ENCODE measurements around the gene EME1.

The EME1 gene

DNA sequence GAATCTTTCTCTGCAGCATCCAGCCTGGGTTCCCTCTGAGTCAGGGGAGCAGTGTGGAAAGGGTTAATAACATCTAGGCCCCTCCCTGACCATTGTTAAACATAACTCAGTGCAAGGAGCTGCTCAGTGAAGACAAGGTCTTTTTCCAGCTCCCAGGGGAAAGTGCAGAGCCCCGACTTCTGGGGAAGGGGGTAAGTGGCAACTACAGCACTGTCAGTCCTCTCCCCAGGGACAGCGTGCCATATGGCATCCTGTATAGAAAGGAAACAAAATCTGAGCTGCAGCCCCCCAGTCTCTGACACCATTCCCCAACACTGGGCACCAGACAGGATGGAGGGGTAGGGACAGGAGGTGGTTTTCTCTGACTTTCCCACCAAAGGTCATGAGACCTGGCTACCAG lies 7.9 kb upstream of the EME1 start:
- H3K4me1 ChIP-seq (ENCODE audit: control insufficient read depth, insufficient read depth, low read length), result peaks cover 33% of the 10 kb centered on the region
- no peak overlapping the region for H3K4me3 ChIP-seq (ENCODE audit: low read depth, low read length)
- H3K27ac ChIP-seq (ENCODE audit: low read depth, low read length), result peak overlapping the region; percentile 60
- no peaks in the 10 kb centered on the region for H3K9me3 ChIP-seq (ENCODE audit: control insufficient read depth, insufficient read depth, low read length)
- no peaks in the 10 kb centered on the region for H3K27me3 ChIP-seq (ENCODE audit: control insufficient read depth, insufficient read depth, low read length)
- H3K9ac ChIP-seq (ENCODE audit: low read depth, low read length), result peak overlapping the region; percentile 21; the same call in 1 of the 2 replicates
- H3K36me3 ChIP-seq (ENCODE audit: control insufficient read depth, insufficient read depth, low read length), result peaks cover 55% of the 10 kb centered on the region

DNA sequence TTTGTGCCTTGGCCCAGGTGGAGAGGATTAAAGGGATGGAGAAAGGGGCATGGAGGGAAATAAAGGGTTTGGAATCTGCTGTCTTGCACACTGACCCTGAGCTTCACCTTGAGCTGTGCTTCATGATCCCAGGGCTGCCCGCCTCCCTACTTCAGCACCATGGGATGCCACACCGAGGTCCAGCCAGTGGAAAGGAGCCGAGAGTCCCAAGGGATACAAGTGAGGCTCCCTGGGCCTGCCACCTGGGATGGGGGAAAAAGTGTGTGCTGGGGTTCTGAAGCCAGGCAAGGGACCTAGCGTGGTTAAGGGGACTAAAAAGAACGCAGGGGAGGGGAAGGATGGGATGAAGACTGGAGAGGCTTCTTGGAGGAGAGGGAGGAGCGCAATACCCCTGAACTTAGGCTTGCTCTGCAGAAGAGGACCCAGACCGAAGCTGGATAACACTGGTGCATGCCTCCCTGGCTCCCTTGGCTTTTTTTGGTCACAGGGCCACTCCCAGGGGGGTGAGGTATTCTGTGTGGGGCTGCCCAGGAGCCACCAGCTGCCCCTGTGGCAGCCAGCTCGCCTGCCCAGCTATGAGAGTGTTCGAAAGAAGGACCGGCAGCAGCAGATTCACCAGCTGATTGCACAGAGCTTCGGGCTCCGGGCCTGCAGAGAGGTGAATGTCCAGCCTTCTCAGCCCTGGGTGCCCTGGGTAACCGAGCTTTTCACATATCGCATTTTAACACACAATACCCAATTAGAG lies 7.2 kb upstream of the EME1 start:
- H3K27me3 ChIP-seq (ENCODE audit: control insufficient read depth, insufficient read depth, low read length), result no peaks in the 10 kb centered on the region
- H3K4me1 ChIP-seq (ENCODE audit: control insufficient read depth, insufficient read depth, low read length), result peaks cover 33% of the 10 kb centered on the region
- no peak overlapping the region for H3K4me3 ChIP-seq (ENCODE audit: low read depth, low read length)
- no peak overlapping the region for H3K9ac ChIP-seq (ENCODE audit: low read depth, low read length)
- H3K27ac ChIP-seq (ENCODE audit: low read depth, low read length), result peak overlapping the region; percentile 60
- H3K9me3 ChIP-seq (ENCODE audit: control insufficient read depth, insufficient read depth, low read length), result no peaks in the 10 kb centered on the region
- H3K36me3 ChIP-seq (ENCODE audit: control insufficient read depth, insufficient read depth, low read length), result peaks cover 56% of the 10 kb centered on the region

DNA sequence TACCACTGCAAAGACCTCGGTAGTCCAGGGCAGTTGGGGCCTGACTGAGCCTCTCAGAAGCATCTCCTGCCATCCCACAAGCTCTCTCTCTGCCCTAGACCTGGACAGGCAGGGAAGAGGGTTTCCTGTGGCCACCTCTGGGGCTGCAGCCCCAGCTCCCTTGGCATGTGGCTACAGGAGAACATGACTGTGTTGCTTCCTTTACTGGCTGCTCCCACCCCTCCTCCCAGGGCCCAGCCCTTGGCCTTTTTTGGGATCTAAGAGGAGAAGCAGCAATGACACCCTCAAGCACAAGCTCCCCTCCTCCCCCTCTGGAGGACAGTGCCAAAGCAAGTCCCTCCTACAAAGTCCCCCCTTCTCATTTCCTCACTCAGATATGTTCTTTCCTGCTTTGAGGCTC lies 5.6 kb upstream of the EME1 start:
- H3K9me3 ChIP-seq (ENCODE audit: control insufficient read depth, insufficient read depth, low read length), result no peaks in the 10 kb centered on the region
- H3K27ac ChIP-seq (ENCODE audit: low read depth, low read length), result no peak overlapping the region
- H3K4me1 ChIP-seq (ENCODE audit: control insufficient read depth, insufficient read depth, low read length), result peaks cover 34% of the 10 kb centered on the region
- peaks cover 56% of the 10 kb centered on the region for H3K36me3 ChIP-seq (ENCODE audit: control insufficient read depth, insufficient read depth, low read length)
- no peaks in the 10 kb centered on the region for H3K27me3 ChIP-seq (ENCODE audit: control insufficient read depth, insufficient read depth, low read length)
- H3K9ac ChIP-seq (ENCODE audit: low read depth, low read length), result no peak overlapping the region
- no peak overlapping the region for H3K4me3 ChIP-seq (ENCODE audit: low read depth, low read length)

DNA sequence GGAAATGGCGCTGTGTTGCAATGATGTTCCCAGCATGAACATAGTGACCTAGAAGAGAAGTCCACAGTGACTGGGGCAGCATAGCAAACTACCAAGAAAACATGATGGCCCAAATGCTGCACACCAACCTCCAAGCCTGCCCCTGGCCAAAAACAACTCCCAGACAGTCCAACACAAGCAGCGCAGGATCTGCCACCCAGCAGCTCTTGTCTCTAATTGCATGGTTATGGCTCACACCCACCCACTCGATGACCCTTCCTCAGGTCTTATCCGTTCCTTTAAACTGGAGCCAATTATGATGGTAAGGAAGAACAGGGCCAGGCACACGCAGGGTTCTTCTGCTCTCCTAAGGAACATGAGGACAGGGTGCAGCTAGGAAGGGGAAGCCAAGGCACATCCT lies 3.0 kb upstream of the EME1 start:
- H3K4me1 ChIP-seq (ENCODE audit: control insufficient read depth, insufficient read depth, low read length), result peaks cover 13% of the 10 kb centered on the region
- no peaks in the 10 kb centered on the region for H3K9me3 ChIP-seq (ENCODE audit: control insufficient read depth, insufficient read depth, low read length)
- no peak overlapping the region for H3K4me3 ChIP-seq (ENCODE audit: low read depth, low read length)
- H3K27ac ChIP-seq (ENCODE audit: low read depth, low read length), result no peak overlapping the region
- H3K27me3 ChIP-seq (ENCODE audit: control insufficient read depth, insufficient read depth, low read length), result no peaks in the 10 kb centered on the region
- peaks cover 57% of the 10 kb centered on the region for H3K36me3 ChIP-seq (ENCODE audit: control insufficient read depth, insufficient read depth, low read length)
- H3K9ac ChIP-seq (ENCODE audit: low read depth, low read length), result no peak overlapping the region

DNA sequence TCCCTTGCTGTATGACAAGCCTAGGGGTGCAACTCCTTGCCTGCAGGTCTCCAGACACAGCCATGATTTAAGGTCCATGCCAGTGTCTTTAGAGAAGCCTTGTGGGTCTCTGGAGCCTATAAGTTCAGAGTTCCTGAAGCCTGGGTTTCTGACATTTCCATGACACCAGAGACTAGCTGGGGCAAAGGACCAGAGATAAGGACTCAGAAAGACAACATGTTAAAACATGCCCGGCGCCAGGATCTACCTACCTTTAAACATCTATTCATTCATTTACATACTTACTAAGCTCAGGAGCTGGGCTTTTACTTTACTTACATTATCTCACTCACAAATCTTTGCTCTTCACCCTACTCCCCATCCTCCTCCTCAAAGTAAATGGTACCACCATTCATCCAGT lies 1.5 kb upstream of the EME1 start:
- Histone ChIP-seq H3K36me3 (ENCODE audit: control insufficient read depth, insufficient read depth, low read length) (peaks cover 61% of the 10 kb centered on the region), H3K4me1 (ENCODE audit: control insufficient read depth, insufficient read depth, low read length) (peaks cover 5% of the 10 kb centered on the region), H3K27me3 (ENCODE audit: control insufficient read depth, insufficient read depth, low read length) (no peaks in the 10 kb centered on the region), H3K9ac (ENCODE audit: low read depth, low read length) (no peak overlapping the region), H3K27ac (ENCODE audit: low read depth, low read length) (no peak overlapping the region), H3K9me3 (ENCODE audit: control insufficient read depth, insufficient read depth, low read length) (no peaks in the 10 kb centered on the region), H3K4me3 (ENCODE audit: low read depth, low read length) (peak overlapping the region; percentile 89; the same call in 1 of the 2 replicates)

DNA sequence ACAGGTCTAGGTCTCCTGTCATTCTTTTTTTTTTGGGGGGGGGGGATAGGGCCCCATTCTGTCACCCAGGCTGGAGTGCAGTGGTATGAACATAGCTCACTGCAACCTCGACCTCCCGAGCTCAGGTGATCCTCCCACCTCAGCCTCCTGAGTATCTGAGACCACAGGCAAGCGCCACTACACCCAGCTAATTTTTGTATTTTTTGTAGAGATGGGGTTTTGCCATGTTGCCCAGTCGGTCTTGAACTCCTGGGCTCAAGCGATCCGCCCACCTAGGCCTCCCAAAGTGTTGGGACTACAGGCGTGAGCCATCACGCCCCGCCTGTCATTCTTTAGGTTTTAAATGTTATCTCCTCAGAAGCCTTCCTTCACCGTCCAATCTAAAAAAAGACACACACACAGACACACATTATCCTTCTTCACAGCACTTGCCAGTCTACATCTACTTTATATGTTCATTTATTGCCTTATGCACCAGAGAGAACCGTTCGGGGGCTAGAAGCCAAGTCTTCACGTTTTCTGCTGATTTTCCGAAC lies 739 bp upstream of the EME1 start:
- peaks cover 54% of the 10 kb centered on the region for H3K36me3 ChIP-seq (ENCODE audit: control insufficient read depth, insufficient read depth, low read length)

DNA sequence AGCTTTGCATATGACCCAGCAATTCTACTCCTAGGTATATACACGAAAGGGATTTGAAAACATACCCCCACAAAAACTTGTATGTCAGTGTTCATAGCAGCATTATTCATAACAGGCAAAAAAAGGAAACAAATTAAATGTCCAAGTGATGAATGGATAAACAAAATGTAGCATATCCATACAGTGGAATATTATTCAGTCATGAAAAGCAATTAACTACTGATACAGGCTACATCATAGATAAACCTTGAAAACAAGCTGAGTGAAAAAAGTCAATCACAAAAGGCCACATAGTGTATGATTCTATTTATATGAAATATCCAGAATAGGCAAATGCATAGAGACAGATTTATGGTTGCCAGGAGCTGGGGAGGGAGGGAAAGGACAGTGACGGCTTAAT lies 676 bp downstream of the EME1 start:
- no peaks in the 10 kb centered on the region for H3K9me3 ChIP-seq (ENCODE audit: control insufficient read depth, insufficient read depth, low read length)
- H3K36me3 ChIP-seq (ENCODE audit: control insufficient read depth, insufficient read depth, low read length), result peaks cover 43% of the 10 kb centered on the region
- H3K27ac ChIP-seq (ENCODE audit: low read depth, low read length), result peak overlapping the region; percentile 87
- peak overlapping the region; percentile 92 for H3K9ac ChIP-seq (ENCODE audit: low read depth, low read length)
- peaks cover 5% of the 10 kb centered on the region for H3K4me1 ChIP-seq (ENCODE audit: control insufficient read depth, insufficient read depth, low read length)
- H3K27me3 ChIP-seq (ENCODE audit: control insufficient read depth, insufficient read depth, low read length), result no peaks in the 10 kb centered on the region
- H3K4me3 ChIP-seq (ENCODE audit: low read depth, low read length), result peak overlapping the region; percentile 89

More for the DNA sequence above, 739 bp upstream of the EME1 start:
- peak overlapping the region; percentile 89 for H3K4me3 ChIP-seq (ENCODE audit: low read depth, low read length)
- H3K27me3 ChIP-seq (ENCODE audit: control insufficient read depth, insufficient read depth, low read length), result no peaks in the 10 kb centered on the region
- peak overlapping the region; percentile 87 for H3K27ac ChIP-seq (ENCODE audit: low read depth, low read length)
- no peaks in the 10 kb centered on the region for H3K9me3 ChIP-seq (ENCODE audit: control insufficient read depth, insufficient read depth, low read length)
- peak overlapping the region; percentile 92 for H3K9ac ChIP-seq (ENCODE audit: low read depth, low read length)
- H3K4me1 ChIP-seq (ENCODE audit: control insufficient read depth, insufficient read depth, low read length), result peaks cover 5% of the 10 kb centered on the region

DNA sequence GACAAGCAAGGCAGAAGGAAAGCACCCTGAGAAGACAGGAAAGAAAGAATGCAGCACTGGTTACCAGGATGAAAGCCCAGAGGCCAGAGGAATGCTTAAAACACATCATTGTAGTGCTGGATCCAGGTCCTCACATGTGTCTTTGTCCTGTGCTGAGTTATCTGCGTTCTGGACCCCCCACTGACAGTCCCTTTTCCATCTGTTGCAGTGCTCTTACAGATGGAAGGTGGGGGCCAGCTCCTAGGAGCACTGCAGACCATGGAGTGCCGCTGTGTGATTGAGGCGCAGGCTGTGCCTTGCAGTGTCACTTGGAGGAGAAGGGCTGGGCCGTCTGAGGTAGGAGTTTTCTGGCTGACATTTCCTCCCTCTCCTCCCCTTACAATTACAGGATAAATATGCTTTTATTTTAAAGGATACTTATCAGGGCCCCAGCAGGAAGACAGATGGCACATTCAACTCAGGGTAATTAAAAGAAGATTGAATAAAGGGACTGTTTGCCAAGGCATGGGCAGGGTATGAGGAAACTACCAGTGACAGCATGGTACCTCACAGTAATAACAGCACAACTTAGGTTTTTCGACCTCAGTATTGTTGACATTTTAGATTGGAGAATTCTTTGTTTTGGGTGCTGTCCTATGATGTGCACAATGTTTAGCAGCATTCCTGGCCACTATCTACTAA lies 3.0 kb downstream of the EME1 start:
- Histone ChIP-seq H3K9me3 (ENCODE audit: control insufficient read depth, insufficient read depth, low read length) (no peaks in the 10 kb centered on the region), H3K4me3 (ENCODE audit: low read depth, low read length) (no peak overlapping the region), H3K27ac (ENCODE audit: low read depth, low read length) (no peak overlapping the region), H3K27me3 (ENCODE audit: control insufficient read depth, insufficient read depth, low read length) (no peaks in the 10 kb centered on the region), H3K4me1 (ENCODE audit: control insufficient read depth, insufficient read depth, low read length) (peaks cover 5% of the 10 kb centered on the region), H3K36me3 (ENCODE audit: control insufficient read depth, insufficient read depth, low read length) (peaks cover 45% of the 10 kb centered on the region), H3K9ac (ENCODE audit: low read depth, low read length) (no peak overlapping the region)

DNA sequence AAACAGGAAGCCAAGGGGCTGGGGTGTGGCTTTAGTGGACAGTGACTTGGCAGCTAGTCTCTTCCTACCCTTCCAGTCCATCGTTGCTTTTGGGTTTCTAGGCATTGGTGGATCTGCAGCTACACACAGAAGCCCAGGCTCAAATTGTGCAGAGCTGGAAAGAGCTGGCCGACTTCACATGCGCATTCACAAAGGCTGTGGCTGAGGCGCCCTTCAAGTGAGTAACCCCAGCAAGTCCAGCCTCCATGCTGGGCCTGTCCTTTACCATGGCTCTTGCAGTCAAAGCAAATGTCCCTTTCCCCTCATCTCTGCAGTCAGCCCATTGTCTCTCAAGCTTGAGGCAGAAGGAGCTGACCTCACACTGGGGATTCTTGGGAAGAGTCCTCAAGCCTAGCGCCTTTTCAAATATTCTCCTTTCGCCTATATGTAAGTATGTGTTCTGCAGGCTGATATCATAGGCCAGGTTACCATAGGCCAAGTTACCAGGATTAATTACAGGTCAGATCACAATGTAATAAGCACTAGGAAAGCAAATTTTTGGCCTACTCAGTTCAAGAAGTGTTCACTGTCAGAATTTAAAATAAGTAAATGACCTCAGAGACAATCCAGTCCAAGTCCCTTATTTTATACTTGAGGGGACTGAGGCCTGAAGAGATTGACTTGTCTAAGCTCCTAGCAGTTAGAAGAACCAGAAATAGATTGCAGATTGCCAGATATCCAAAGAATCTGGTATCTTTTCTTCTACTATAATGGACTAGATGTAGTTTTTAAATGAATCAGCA lies 6.5 kb downstream of the EME1 start:
- no peak overlapping the region for H3K4me3 ChIP-seq (ENCODE audit: low read depth, low read length)
- no peaks in the 10 kb centered on the region for H3K27me3 ChIP-seq (ENCODE audit: control insufficient read depth, insufficient read depth, low read length)
- no peaks in the 10 kb centered on the region for H3K4me1 ChIP-seq (ENCODE audit: control insufficient read depth, insufficient read depth, low read length)
- no peak overlapping the region for H3K27ac ChIP-seq (ENCODE audit: low read depth, low read length)
- H3K9me3 ChIP-seq (ENCODE audit: control insufficient read depth, insufficient read depth, low read length), result no peaks in the 10 kb centered on the region
- H3K9ac ChIP-seq (ENCODE audit: low read depth, low read length), result no peak overlapping the region
- peaks cover 77% of the 10 kb centered on the region for H3K36me3 ChIP-seq (ENCODE audit: control insufficient read depth, insufficient read depth, low read length)

DNA sequence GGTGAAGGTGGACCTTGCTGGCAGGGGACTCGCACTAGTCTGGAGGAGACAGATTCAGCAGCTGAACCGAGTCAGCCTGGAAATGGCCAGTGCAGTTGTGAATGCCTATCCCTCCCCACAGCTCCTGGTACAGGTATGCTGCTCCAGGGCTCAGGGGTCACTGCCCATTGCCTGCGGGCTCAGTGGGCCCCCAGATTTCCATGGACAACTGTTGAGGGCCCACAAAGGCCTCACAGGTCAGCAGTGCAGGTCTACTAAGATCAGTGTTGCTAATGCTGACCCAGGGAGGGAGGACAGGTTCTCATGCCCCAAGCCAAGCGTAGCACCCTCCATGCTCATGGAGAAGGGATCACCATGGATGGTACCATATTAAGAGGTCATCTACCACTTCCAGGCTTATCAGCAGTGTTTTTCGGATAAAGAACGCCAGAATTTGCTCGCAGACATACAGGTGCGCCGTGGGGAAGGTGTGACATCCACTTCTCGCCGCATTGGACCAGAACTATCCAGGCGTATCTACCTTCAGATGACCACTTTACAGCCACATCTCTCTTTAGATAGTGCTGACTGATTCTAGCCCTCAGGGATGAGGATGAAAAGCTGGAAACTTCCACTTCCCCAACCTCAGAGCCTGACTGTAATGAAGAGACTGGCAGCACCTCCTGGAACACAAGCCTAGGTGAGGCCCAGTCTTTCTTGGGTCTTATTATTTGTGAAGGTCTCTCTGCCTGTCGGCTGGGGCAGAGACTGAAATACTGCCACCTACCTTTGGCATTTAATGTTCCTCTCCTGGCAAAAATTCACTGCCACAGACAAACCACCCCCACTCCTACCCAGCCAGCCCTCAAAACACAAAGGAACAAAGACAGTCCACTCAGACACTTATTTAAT lies 7.6 kb downstream of the EME1 start:
- H3K4me3 ChIP-seq (ENCODE audit: low read depth, low read length), result no peak overlapping the region
- no peaks in the 10 kb centered on the region for H3K9me3 ChIP-seq (ENCODE audit: control insufficient read depth, insufficient read depth, low read length)
- H3K27ac ChIP-seq (ENCODE audit: low read depth, low read length), result no peak overlapping the region
- no peak overlapping the region for H3K9ac ChIP-seq (ENCODE audit: low read depth, low read length)
- no peaks in the 10 kb centered on the region for H3K4me1 ChIP-seq (ENCODE audit: control insufficient read depth, insufficient read depth, low read length)
- peaks cover 80% of the 10 kb centered on the region for H3K36me3 ChIP-seq (ENCODE audit: control insufficient read depth, insufficient read depth, low read length)
- H3K27me3 ChIP-seq (ENCODE audit: control insufficient read depth, insufficient read depth, low read length), result no peaks in the 10 kb centered on the region
